Lung (tissue), 12 donors: ENCODE results near the gene ZDHHC1. TPM values are rescaled to one million over a fixed set of nuclear protein-coding genes. Genes with fewer than 3 reads are reported as not detected.

Experiments
- ATAC-seq: fragments of 200-7000 bp; cut with Tn5 transposase; one replicate; pipeline ENCODE4 v1.9.1; 2020; ENCODE audit warnings: moderate number of reproducible peaks; ENCODE audit not compliant: insufficient read depth, low FRiP score
- DNase-seq, 3 donors: peaks; one replicate each; pipeline ENCODE4 v3.0.0-alpha.2; 2013 to 2017
- H3K27ac ChIP-seq, 2 donors: one replicate each; pipeline ENCODE4 v1.5.1; 2013; ENCODE audit warnings: mild to moderate bottlenecking in 2 of 2, moderate library complexity in 2 of 2, control low read depth in 1 of 2, inconsistent platforms in 1 of 2, low read depth in 1 of 2, low read length in 1 of 2
- H3K27me3 ChIP-seq, 3 donors: one replicate each; pipeline ENCODE4 v1.5.1; 2013; ENCODE audit warnings: low read length in 2 of 3; ENCODE audit not compliant: control insufficient read depth in 3 of 3, insufficient read depth in 3 of 3
- H3K36me3 ChIP-seq, 4 donors: one replicate each; pipeline ENCODE4 v1.5.1; 2013; ENCODE audit warnings: low read length in 4 of 4, mild to moderate bottlenecking in 1 of 4, moderate library complexity in 1 of 4; ENCODE audit not compliant: control insufficient read depth in 4 of 4, insufficient read depth in 4 of 4
- H3K4me1 ChIP-seq, 5 donors: one replicate each; pipeline ENCODE4 v1.5.1; 2013; ENCODE audit warnings: low read length in 5 of 5, mild to moderate bottlenecking in 2 of 5, moderate library complexity in 1 of 5; ENCODE audit not compliant: control insufficient read depth in 5 of 5, insufficient read depth in 5 of 5
- H3K4me3 ChIP-seq: one replicate; pipeline ENCODE4 v1.5.1; 2013; ENCODE audit warnings: mild to moderate bottlenecking, control low read depth, moderate library complexity
- H3K9ac ChIP-seq, 2 donors: one replicate each; pipeline ENCODE4 v1.5.1; 2013; ENCODE audit warnings: low read length in 2 of 2, control low read depth in 1 of 2; ENCODE audit not compliant: insufficient read depth in 1 of 2
- H3K9me3 ChIP-seq, 4 donors: one replicate each; pipeline ENCODE4 v1.5.1; 2013; ENCODE audit warnings: low read length in 3 of 4, mild to moderate bottlenecking in 1 of 4, moderate library complexity in 1 of 4; ENCODE audit not compliant: control insufficient read depth in 4 of 4, insufficient read depth in 3 of 4
- CTCF ChIP-seq: IDR thresholded peaks from 2 replicates; pipeline ENCODE4 v1.5.1; 2012; ENCODE audit warnings: mild to moderate bottlenecking; ENCODE audit errors: control extremely low read depth, extremely low read depth
- WGBS, 2 donors: extraction: QIAGEN DNeasy Blood & Tissue Kit; methylation state at CpG; one replicate each; pipeline ENCODE4 v1.1.7; 2013; 5-methylcytosine and 5-hydroxymethylcytosine counted together
- polyA plus RNA-seq, 2 donors: library from polyadenylated mRNA; stranded (reverse); fragments of 200-250 nt; gene quantifications; one replicate each; pipeline ENCODE4 v1.2.1, GENCODE V29; 2013
- total RNA-seq, 2 donors: library from RNA; depleted of rRNA in 1 of 2; stranded (reverse); fragments of >200 nt in 1 of 2; gene quantifications; one replicate each; pipeline ENCODE4 v1.2.1, GENCODE V29; 2014 to 2021
- donor health status: control.
- donor health status: control.
- donor health status: Bipolar disorder and iron deficiency.
- donor health status: healthy.
- donor health status: DM: yes; HTN: yes; CAD: no.

ZDHHC1 gene
- total and polyA plus RNA-seq, 4 donors, result 10.9 to 31.8 (median 21.2) TPM

GRCh38 chr16:67404740-67405226 lies 11.5 kb downstream of the ZDHHC1 start:
- WGBS, 2 donors, result 74 to 87% methylated on average over 5 of the region's 5 CpGs
- H3K4me3 ChIP-seq, result no peak overlapping the region
- no peaks in the 10 kb centered on the region for H3K27me3 ChIP-seq
- no peak overlapping the region for H3K9ac ChIP-seq
- peak; percentile 69 to 87 (median 73) for DNase-seq
- peak overlapping the region in 1 of 2 donors; percentile 79 for H3K27ac ChIP-seq
- no peaks in the 10 kb centered on the region for H3K9me3 ChIP-seq
- peak; percentile 77 for ATAC-seq
- H3K36me3 ChIP-seq, result peaks cover 0 to 2% (median 0%) of the 10 kb centered on the region in 4 donors
- TF ChIP-seq CTCF, result no peak
- H3K4me1 ChIP-seq, result peaks cover 0 to 27% (median 14%) of the 10 kb centered on the region in 5 donors

GRCh38 chr16:67403976-67404555 lies 12.2 kb downstream of the ZDHHC1 start:
- Histone ChIP-seq H3K9ac (no peak overlapping the region), H3K4me3 (no peak overlapping the region), H3K4me1 (peaks cover 0 to 33% (median 20%) of the 10 kb centered on the region in 5 donors), H3K27me3 (no peaks in the 10 kb centered on the region), H3K9me3 (no peaks in the 10 kb centered on the region), H3K36me3 (peaks cover 0 to 2% (median 0%) of the 10 kb centered on the region in 4 donors), H3K27ac (peak overlapping the region in 1 of 2 donors; percentile 87)
- DNase-seq (no peak), ATAC-seq (no peak)
- TF ChIP-seq CTCF, result no peak
- WGBS, 2 donors, result 59 to 68% methylated on average over 12 of the region's 12 CpGs

- Histone ChIP-seq H3K9ac (no peak overlapping the region), H3K9me3 (no peaks in the 10 kb centered on the region), H3K4me3 (no peak overlapping the region), H3K27me3 (no peaks in the 10 kb centered on the region), H3K4me1 (peaks cover 0 to 39% (median 24%) of the 10 kb centered on the region in 5 donors), H3K36me3 (no peaks in the 10 kb centered on the region), H3K27ac (no peak overlapping the region)
- ATAC-seq (no peak), DNase-seq (no peak)
- TF ChIP-seq CTCF, result no peak
- 96% methylated on average over 14 of the region's 14 CpGs for WGBS, 2 donors
These were observed 15.4 kb downstream of the ZDHHC1 start for GRCh38 chr16:67400901-67401300.
